ENCODE results near the gene MSLN. TPM values are rescaled to one million over a fixed set of nuclear protein-coding genes. Genes with fewer than 3 reads are reported as not detected.
"Not testable (repeated sequence)": the region's sequence is repeated elsewhere in the genome, so short reads cannot be mapped to it uniquely, and the experiment has no call there.

MSLN gene
- total and polyA plus RNA-seq, 4 experiments from 2014 or later, result not detected

- Mint-ChIP-seq H3K4me3 (peak overlapping the region in 7 of 8 donors; percentile 43 to 80 (median 64)), H3K9me3 (no peaks in the 10 kb centered on the region), H3K27ac (peak overlapping the region in 2 of 7 donors; percentile 60 to 80), H3K36me3 (peaks cover 3 to 7% of the 10 kb centered on the region in 2 donors), H3K4me1 (peaks cover 0 to 11% (median 1%) of the 10 kb centered on the region in 4 donors), H3K27me3 (no peaks in the 10 kb centered on the region)
- POLR2A ChIA-PET (ENCODE audit: partially characterized antibody), result interaction anchor here (1.0 to 2.2 kb wide), 5 partner anchors 14 to 46 kb away, joined by 3 to 13 read pairs (median 8); partner anchors contain the start of genes CHTF18, METRN and RPUSD1
- H3K4me3 ChIP-seq (ENCODE audit: low read length in 2 of 2), result no peak overlapping the region
- H3K36me3 ChIP-seq (ENCODE audit: insufficient read depth, low read length), result peaks cover 3% of the 10 kb centered on the region
- CTCF ChIA-PET (ENCODE audit: partially characterized antibody), result interaction anchor here (1.0 to 4.3 kb wide), 3 partner anchors 21 to 30 kb away, joined by 4 to 27 read pairs (median 19); partner anchors contain the start of gene ANTKMT
- no peak overlapping the region for H3K27ac ChIP-seq (ENCODE audit: low read depth, low read length)
- H3K4me1 ChIP-seq (ENCODE audit: insufficient read depth, low read length), result peaks cover 10% of the 10 kb centered on the region
- H3K9me3 ChIP-seq (ENCODE audit: control insufficient read depth in 1 of 2, low read length in 2 of 2), result no peaks in the 10 kb centered on the region
- H3K27me3 ChIP-seq (ENCODE audit: insufficient read depth, low read length), result no peaks in the 10 kb centered on the region
- intact Hi-C loops (cut with micrococcal nuclease), result loop anchor here (1.0 to 2.0 kb wide), 3 partner anchors 15 to 47 kb away; partner anchors contain the start of genes CCDC78, CHTF18, HAGHL and RPUSD1
- no peak for DNase-seq
These were observed 18.4 kb upstream of the MSLN start for GRCh38 chr16:741986-742629.

GRCh38 chr16:742894-743293 lies 17.6 kb upstream of the MSLN start:
- peaks cover 0 to 11% (median 1%) of the 10 kb centered on the region in 4 donors for H3K4me1 Mint-ChIP-seq
- H3K36me3 Mint-ChIP-seq; H3K27me3 ChIP-seq (ENCODE audit: insufficient read depth, low read length); H3K27me3 Mint-ChIP-seq; H3K9me3 Mint-ChIP-seq; H3K36me3 ChIP-seq (ENCODE audit: insufficient read depth, low read length); H3K27ac Mint-ChIP-seq; H3K27ac ChIP-seq (ENCODE audit: low read depth, low read length); H3K4me3 ChIP-seq (ENCODE audit: low read length in 2 of 2); intact Hi-C loops (cut with micrococcal nuclease); H3K9me3 ChIP-seq (ENCODE audit: control insufficient read depth in 1 of 2, low read length in 2 of 2); DNase-seq; H3K4me3 Mint-ChIP-seq: not testable (repeated sequence)
- ChIA-PET POLR2A (ENCODE audit: partially characterized antibody) (interaction anchor here (0.6 to 1.0 kb wide), 2 partner anchors 26 to 50 kb away, joined by 3 read pairs; no protein-coding TSS in a partner anchor), CTCF (ENCODE audit: partially characterized antibody) (interaction anchor here (0.6 to 4.3 kb wide), 3 partner anchors 22 to 31 kb away, joined by 3 to 27 read pairs (median 19); partner anchors contain the start of gene ANTKMT)
- H3K4me1 ChIP-seq (ENCODE audit: insufficient read depth, low read length), result peaks cover 10% of the 10 kb centered on the region

- POLR2A ChIA-PET (ENCODE audit: partially characterized antibody), result interaction anchor here (0.6 kb wide), 1 partner anchor 40 kb away, joined by 3 read pairs; no protein-coding TSS in a partner anchor
These were observed 16.6 kb upstream of the MSLN start for GRCh38 chr16:743794-744500.

GRCh38 chr16:745739-746138 lies 14.8 kb upstream of the MSLN start:
- H3K9me3 Mint-ChIP-seq, result peaks cover 0 to 3% (median 0%) of the 10 kb centered on the region in 8 donors
- no peaks in the 10 kb centered on the region for H3K4me1 ChIP-seq (ENCODE audit: insufficient read depth, low read length)
- H3K27ac Mint-ChIP-seq, result no peak overlapping the region
- no peaks in the 10 kb centered on the region for H3K27me3 ChIP-seq (ENCODE audit: insufficient read depth, low read length)
- H3K36me3 Mint-ChIP-seq, result no peaks in the 10 kb centered on the region
- H3K4me3 Mint-ChIP-seq, result no peak overlapping the region
- no peaks in the 10 kb centered on the region for H3K4me1 Mint-ChIP-seq
- H3K4me3 ChIP-seq (ENCODE audit: low read length in 2 of 2), result no peak overlapping the region
- H3K27ac ChIP-seq (ENCODE audit: low read depth, low read length), result no peak overlapping the region
- POLR2A ChIA-PET (ENCODE audit: partially characterized antibody), result no interaction called here
- no peaks in the 10 kb centered on the region for H3K27me3 Mint-ChIP-seq
- H3K9me3 ChIP-seq (ENCODE audit: control insufficient read depth in 1 of 2, low read length in 2 of 2), result no peaks in the 10 kb centered on the region
- DNase-seq, result no peak
- intact Hi-C loops (cut with micrococcal nuclease), result no loop called here
- H3K36me3 ChIP-seq (ENCODE audit: insufficient read depth, low read length), result no peaks in the 10 kb centered on the region
- CTCF ChIA-PET (ENCODE audit: partially characterized antibody), result interaction anchor here (0.9 to 1.3 kb wide), 3 partner anchors 39 to 357 kb away, joined by 3 read pairs; no protein-coding TSS in a partner anchor

More at GRCh38 chr16:743794-744500, 16.6 kb upstream of the MSLN start:
- peaks cover 0 to 3% (median 0%) of the 10 kb centered on the region in 8 donors for H3K9me3 Mint-ChIP-seq
- Histone ChIP-seq H3K4me1 (ENCODE audit: insufficient read depth, low read length) (peaks cover 10% of the 10 kb centered on the region), H3K27ac (ENCODE audit: low read depth, low read length) (no peak overlapping the region), H3K9me3 (ENCODE audit: control insufficient read depth in 1 of 2, low read length in 2 of 2) (no peaks in the 10 kb centered on the region), H3K27me3 (ENCODE audit: insufficient read depth, low read length) (no peaks in the 10 kb centered on the region), H3K4me3 (ENCODE audit: low read length in 2 of 2) (no peak overlapping the region), H3K36me3 (ENCODE audit: insufficient read depth, low read length) (no peaks in the 10 kb centered on the region)
- intact Hi-C loops (cut with micrococcal nuclease), result no loop called here
- peaks cover 0 to 11% (median 1%) of the 10 kb centered on the region in 4 donors for H3K4me1 Mint-ChIP-seq
- H3K27me3 Mint-ChIP-seq, result no peaks in the 10 kb centered on the region
- DNase-seq, result no peak
- CTCF ChIA-PET (ENCODE audit: partially characterized antibody), result interaction anchor here (1.3 to 3.9 kb wide), 3 partner anchors 11 to 32 kb away, joined by 5 to 19 read pairs (median 5); no protein-coding TSS in a partner anchor
- H3K27ac Mint-ChIP-seq, result peak overlapping the region in 1 of 7 donors; percentile 21
- H3K36me3 Mint-ChIP-seq, result no peaks in the 10 kb centered on the region
- no peak overlapping the region for H3K4me3 Mint-ChIP-seq

GRCh38 chr16:746637-747036 lies 13.9 kb upstream of the MSLN start:
- Histone ChIP-seq H3K27ac (ENCODE audit: low read depth, low read length) (no peak overlapping the region), H3K27me3 (ENCODE audit: insufficient read depth, low read length) (no peaks in the 10 kb centered on the region), H3K9me3 (ENCODE audit: control insufficient read depth in 1 of 2, low read length in 2 of 2) (no peaks in the 10 kb centered on the region), H3K4me3 (ENCODE audit: low read length in 2 of 2) (no peak overlapping the region), H3K4me1 (ENCODE audit: insufficient read depth, low read length) (no peaks in the 10 kb centered on the region), H3K36me3 (ENCODE audit: insufficient read depth, low read length) (no peaks in the 10 kb centered on the region)
- H3K4me3 Mint-ChIP-seq, result no peak overlapping the region
- DNase-seq, result no peak
- H3K4me1 Mint-ChIP-seq, result no peaks in the 10 kb centered on the region
- H3K27ac Mint-ChIP-seq, result no peak overlapping the region
- ChIA-PET CTCF (ENCODE audit: partially characterized antibody) (no interaction called here), POLR2A (ENCODE audit: partially characterized antibody) (no interaction called here)
- no peaks in the 10 kb centered on the region for H3K27me3 Mint-ChIP-seq
- intact Hi-C loops (cut with micrococcal nuclease), result no loop called here
- no peaks in the 10 kb centered on the region for H3K36me3 Mint-ChIP-seq
- H3K9me3 Mint-ChIP-seq, result peaks cover 0 to 3% (median 0%) of the 10 kb centered on the region in 8 donors

GRCh38 chr16:747978-748746 lies 12.4 kb upstream of the MSLN start:
- Histone ChIP-seq H3K4me1 (ENCODE audit: insufficient read depth, low read length) (no peaks in the 10 kb centered on the region), H3K27me3 (ENCODE audit: insufficient read depth, low read length) (no peaks in the 10 kb centered on the region), H3K9me3 (ENCODE audit: control insufficient read depth in 1 of 2, low read length in 2 of 2) (no peaks in the 10 kb centered on the region), H3K4me3 (ENCODE audit: low read length in 2 of 2) (no peak overlapping the region), H3K27ac (ENCODE audit: low read depth, low read length) (no peak overlapping the region), H3K36me3 (ENCODE audit: insufficient read depth, low read length) (no peaks in the 10 kb centered on the region)
- POLR2A ChIA-PET (ENCODE audit: partially characterized antibody), result interaction anchor here (0.6 kb wide), 1 partner anchor 1032 kb away, joined by 3 read pairs; no protein-coding TSS in a partner anchor
- CTCF ChIA-PET (ENCODE audit: partially characterized antibody), result no interaction called here
- Mint-ChIP-seq H3K27me3 (no peaks in the 10 kb centered on the region), H3K4me3 (no peak overlapping the region), H3K4me1 (no peaks in the 10 kb centered on the region), H3K36me3 (no peaks in the 10 kb centered on the region), H3K9me3 (peaks cover 0 to 3% (median 0%) of the 10 kb centered on the region in 8 donors), H3K27ac (no peak overlapping the region)
- intact Hi-C loops (cut with micrococcal nuclease), result no loop called here
- no peak for DNase-seq

Data from CD4-positive, alpha-beta memory T cell (primary cell).